ENCODE data around the gene IL17A.

IL17A gene

GRCh38 chr6:52233005-52233404 is 46.8 kb downstream of the IL17A start:
- H3K9ac ChIP-seq (ENCODE audit: insufficient read length), result no peak overlapping the region
- no peak overlapping the region for H3K27ac ChIP-seq
- no peaks in the 10 kb centered on the region for H3K36me3 ChIP-seq (ENCODE audit: insufficient read depth, low read length)
- no peak for TF ChIP-seq POLR2AphosphoS5 (IDR thresholded peaks at IDR 0.05; ENCODE audit: borderline replicate concordance, low read depth, low read length)
- no peak for TF ChIP-seq FOXP2 (optimal IDR thresholded peaks at IDR 0.05; ENCODE audit: control extremely low read depth, extremely low read length, insufficient read depth)
- no peak for TF ChIP-seq EZH2 (IDR thresholded peaks at IDR 0.05)
- H3K9me3 ChIP-seq (ENCODE audit: low read depth, low read length), result no peaks in the 10 kb centered on the region
- no peak for DNase-seq (ENCODE audit: low read depth, low spot score)
- H3K4me3 ChIP-seq, result no peak overlapping the region

GRCh38 chr6:52233975-52234823 is 48.0 kb downstream of the IL17A start:
- no peaks in the 10 kb centered on the region for H3K36me3 ChIP-seq (ENCODE audit: insufficient read depth, low read length)
- no peak for TF ChIP-seq EZH2 (IDR thresholded peaks at IDR 0.05)
- no peak for TF ChIP-seq POLR2AphosphoS5 (IDR thresholded peaks at IDR 0.05; ENCODE audit: borderline replicate concordance, low read depth, low read length)
- TF ChIP-seq FOXP2 (optimal IDR thresholded peaks at IDR 0.05; ENCODE audit: control extremely low read depth, extremely low read length, insufficient read depth), result no peak
- DNase-seq (ENCODE audit: low read depth, low spot score), result peak; percentile 72
- H3K9me3 ChIP-seq (ENCODE audit: low read depth, low read length), result no peaks in the 10 kb centered on the region
- peak overlapping the region; percentile 70 for H3K27ac ChIP-seq
- peak overlapping the region; percentile 73 for H3K9ac ChIP-seq (ENCODE audit: insufficient read length)
- peak overlapping the region; percentile 65 for H3K4me3 ChIP-seq
